Measurements from ENCODE around the gene FHIT.

Gene FHIT

DNA sequence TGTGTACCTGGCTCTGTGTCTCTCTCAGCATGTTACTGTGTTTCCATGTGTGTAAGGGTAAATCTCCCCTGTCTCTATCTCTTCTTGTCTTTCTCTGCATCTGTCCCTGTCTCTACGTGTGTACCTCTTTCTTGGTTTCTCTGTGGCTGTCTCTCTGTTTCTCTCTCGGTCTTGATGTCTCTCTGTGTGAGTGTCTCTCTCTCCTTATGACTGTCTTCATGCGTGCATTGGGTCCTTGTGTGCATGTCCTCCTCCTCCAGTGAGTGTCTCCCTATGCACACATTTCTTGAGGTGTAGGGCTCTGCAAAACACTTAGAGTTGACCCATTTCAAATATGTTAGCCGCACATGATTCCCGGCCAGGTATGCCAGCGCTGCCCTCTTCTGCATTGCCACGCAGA lies 1298.1 kb downstream of the FHIT start:
- TF ChIP-seq, protein P1, sequence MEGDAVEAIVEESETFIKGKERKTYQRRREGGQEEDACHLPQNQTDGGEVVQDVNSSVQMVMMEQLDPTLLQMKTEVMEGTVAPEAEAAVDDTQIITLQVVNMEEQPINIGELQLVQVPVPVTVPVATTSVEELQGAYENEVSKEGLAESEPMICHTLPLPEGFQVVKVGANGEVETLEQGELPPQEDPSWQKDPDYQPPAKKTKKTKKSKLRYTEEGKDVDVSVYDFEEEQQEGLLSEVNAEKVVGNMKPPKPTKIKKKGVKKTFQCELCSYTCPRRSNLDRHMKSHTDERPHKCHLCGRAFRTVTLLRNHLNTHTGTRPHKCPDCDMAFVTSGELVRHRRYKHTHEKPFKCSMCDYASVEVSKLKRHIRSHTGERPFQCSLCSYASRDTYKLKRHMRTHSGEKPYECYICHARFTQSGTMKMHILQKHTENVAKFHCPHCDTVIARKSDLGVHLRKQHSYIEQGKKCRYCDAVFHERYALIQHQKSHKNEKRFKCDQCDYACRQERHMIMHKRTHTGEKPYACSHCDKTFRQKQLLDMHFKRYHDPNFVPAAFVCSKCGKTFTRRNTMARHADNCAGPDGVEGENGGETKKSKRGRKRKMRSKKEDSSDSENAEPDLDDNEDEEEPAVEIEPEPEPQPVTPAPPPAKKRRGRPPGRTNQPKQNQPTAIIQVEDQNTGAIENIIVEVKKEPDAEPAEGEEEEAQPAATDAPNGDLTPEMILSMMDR (IDR thresholded peaks at IDR 0.05; ENCODE audit: low read depth, low read length), result no peak
- H3K4me3 ChIP-seq (replicated peaks in 1 of 2; ENCODE audit: low read depth in 2 of 2, low read length in 2 of 2), result no peak overlapping the region
- DNase-seq (ENCODE audit: low read depth in 2 of 2), result no peak

- no peak for DNase-seq (ENCODE audit: low read depth in 2 of 2)
- no peak overlapping the region for H3K4me3 ChIP-seq (replicated peaks in 1 of 2; ENCODE audit: low read depth in 2 of 2, low read length in 2 of 2)
- TF ChIP-seq, protein P1 (IDR thresholded peaks at IDR 0.05; ENCODE audit: low read depth, low read length), result no peak
These were observed 1301.9 kb downstream of the FHIT start for GRCh38 chr3:59949311-59949710.

DNA sequence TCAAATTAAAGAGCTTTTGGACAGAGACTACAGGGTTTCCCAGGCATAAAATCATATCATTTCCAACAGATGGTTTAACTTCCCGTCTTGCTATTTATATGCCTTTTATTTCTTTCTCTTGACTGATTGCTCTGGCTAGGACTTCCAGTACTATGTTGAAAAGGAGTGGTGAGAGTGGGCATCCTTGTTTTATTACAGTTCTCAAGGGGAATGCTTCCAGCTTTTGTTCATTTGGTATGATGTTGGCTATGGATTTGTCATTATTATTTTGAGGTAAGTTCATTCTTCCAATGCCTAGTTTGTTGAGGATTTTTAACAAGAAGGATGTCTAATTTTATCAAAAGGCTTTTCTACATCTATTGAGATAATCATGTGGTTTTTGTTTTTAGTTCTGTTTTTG lies 1304.9 kb downstream of the FHIT start:
- TF ChIP-seq, protein P1 (IDR thresholded peaks at IDR 0.05; ENCODE audit: low read depth, low read length), result no peak
- H3K4me3 ChIP-seq (replicated peaks in 1 of 2; ENCODE audit: low read depth in 2 of 2, low read length in 2 of 2), result no peak overlapping the region
- no peak for DNase-seq (ENCODE audit: low read depth in 2 of 2)

DNA sequence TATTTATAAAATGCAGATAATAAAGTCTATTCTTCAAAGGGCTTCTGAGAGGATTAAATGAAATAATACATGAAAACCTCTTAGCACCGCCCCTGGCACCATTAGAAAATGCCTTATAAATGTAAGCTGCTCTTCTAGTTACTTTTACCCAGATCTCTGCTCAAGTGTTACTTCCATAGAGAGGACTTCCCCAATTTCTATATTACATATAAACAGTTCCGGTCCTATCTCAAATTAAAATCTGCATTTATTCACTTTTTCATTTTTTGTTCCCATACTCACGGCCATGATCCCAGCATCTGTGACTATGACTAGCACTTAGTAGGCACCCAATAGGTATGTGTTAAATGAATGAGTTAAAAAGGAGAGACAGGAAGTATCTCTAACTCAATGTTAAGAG lies 1310.5 kb downstream of the FHIT start:
- H3K4me3 ChIP-seq (replicated peaks in 1 of 2; ENCODE audit: low read depth in 2 of 2, low read length in 2 of 2), result no peak overlapping the region
- TF ChIP-seq, protein P1 (IDR thresholded peaks at IDR 0.05; ENCODE audit: low read depth, low read length), result no peak
- DNase-seq (ENCODE audit: low read depth in 2 of 2), result no peak

GRCh38 chr3:59939826-59940426 lies 1311.3 kb downstream of the FHIT start:
- DNase-seq (ENCODE audit: low read depth in 2 of 2), result no peak
- no peak overlapping the region for H3K4me3 ChIP-seq (replicated peaks in 1 of 2; ENCODE audit: low read depth in 2 of 2, low read length in 2 of 2)

DNA sequence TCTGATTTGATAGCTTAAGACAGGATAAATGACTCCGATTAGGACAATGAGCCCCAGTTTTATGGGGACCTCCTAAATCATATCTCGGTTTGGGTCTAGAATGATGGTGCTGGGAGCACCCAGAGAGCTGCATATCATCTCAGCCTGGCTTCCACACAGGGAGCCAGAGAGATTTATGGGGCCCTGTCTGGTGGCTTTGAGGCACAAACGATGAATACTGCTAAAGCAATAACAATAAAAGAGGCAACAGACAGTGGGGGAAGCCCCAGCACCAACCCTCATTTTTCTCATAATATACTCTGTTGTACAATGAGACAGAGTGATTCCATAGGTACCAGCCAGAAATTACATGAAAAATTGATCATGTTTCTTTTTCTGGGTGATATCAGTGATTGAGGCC lies 1312.4 kb downstream of the FHIT start:
- no peak overlapping the region for H3K4me3 ChIP-seq (replicated peaks in 1 of 2; ENCODE audit: low read depth in 2 of 2, low read length in 2 of 2)
- no peak for DNase-seq (ENCODE audit: low read depth in 2 of 2)
- TF ChIP-seq, protein P1 (IDR thresholded peaks at IDR 0.05; ENCODE audit: low read depth, low read length), result no peak

More at GRCh38 chr3:59939826-59940426, 1311.3 kb downstream of the FHIT start:
- TF ChIP-seq, protein P1 (IDR thresholded peaks at IDR 0.05; ENCODE audit: low read depth, low read length), result no peak

DNA sequence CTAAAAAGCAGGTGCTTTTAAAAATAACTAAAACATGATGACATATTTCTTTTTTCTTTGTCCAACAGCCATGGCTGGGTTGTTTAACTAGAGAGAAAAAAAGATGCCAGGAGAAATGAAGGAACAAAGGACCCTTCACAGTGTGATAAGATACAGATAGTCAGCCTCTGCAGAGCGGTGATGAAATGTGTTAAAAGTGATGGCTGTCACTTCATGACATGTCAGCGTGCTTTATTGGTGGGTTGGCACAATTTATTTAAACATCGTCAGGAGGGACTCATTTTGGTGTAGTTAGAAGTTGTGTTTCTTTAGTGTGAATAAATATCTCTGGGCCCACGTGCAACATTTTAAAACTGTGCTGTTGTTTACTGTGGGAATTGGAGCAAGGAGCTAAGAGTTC lies 1314.1 kb downstream of the FHIT start:
- TF ChIP-seq, protein P1 (IDR thresholded peaks at IDR 0.05; ENCODE audit: low read depth, low read length), result no peak
- DNase-seq (ENCODE audit: low read depth in 2 of 2), result no peak
- H3K4me3 ChIP-seq (replicated peaks in 1 of 2; ENCODE audit: low read depth in 2 of 2, low read length in 2 of 2), result no peak overlapping the region

All from cardiac fibroblast (primary cell).